ENCODE data around the gene PATZ1. TPM values are rescaled to one million over a fixed set of nuclear protein-coding genes. Genes with fewer than 3 reads are reported as not detected.

Gene PATZ1
- total and polyA plus RNA-seq, 12 donors = 6.6 to 16.9 (median 13.3) TPM

GRCh38 chr22:31332010-31332409, 14.1 kb downstream of the PATZ1 start:
- WGBS, 2 donors = 88 to 89% methylated on average over 8 of the region's 8 CpGs
- Histone ChIP-seq H3K4me3 (no peak overlapping the region), H3K4me1 (peaks cover 0 to 15% (median 0%) of the 10 kb centered on the region in 9 donors), H3K36me3 (peaks cover 0 to 99% (median 52%) of the 10 kb centered on the region in 9 donors), H3K27ac (no peak overlapping the region), H3K27me3 (no peaks in the 10 kb centered on the region), H3K9me3 (no peaks in the 10 kb centered on the region)
- ATAC-seq (no peak), DNase-seq (no peak)
- intact Hi-C loops (cut with DNase I) = no loop called here
- TF ChIP-seq, protein P1, sequence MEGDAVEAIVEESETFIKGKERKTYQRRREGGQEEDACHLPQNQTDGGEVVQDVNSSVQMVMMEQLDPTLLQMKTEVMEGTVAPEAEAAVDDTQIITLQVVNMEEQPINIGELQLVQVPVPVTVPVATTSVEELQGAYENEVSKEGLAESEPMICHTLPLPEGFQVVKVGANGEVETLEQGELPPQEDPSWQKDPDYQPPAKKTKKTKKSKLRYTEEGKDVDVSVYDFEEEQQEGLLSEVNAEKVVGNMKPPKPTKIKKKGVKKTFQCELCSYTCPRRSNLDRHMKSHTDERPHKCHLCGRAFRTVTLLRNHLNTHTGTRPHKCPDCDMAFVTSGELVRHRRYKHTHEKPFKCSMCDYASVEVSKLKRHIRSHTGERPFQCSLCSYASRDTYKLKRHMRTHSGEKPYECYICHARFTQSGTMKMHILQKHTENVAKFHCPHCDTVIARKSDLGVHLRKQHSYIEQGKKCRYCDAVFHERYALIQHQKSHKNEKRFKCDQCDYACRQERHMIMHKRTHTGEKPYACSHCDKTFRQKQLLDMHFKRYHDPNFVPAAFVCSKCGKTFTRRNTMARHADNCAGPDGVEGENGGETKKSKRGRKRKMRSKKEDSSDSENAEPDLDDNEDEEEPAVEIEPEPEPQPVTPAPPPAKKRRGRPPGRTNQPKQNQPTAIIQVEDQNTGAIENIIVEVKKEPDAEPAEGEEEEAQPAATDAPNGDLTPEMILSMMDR (IDR thresholded peaks at IDR 0.05) = no peak

- WGBS, 2 donors = 82 to 84% methylated on average over 9 of the region's 9 CpGs
- intact Hi-C loops (cut with DNase I) = no loop called here
- Histone ChIP-seq H3K36me3 (peaks cover 0 to 100% (median 55%) of the 10 kb centered on the region in 9 donors), H3K4me3 (no peak overlapping the region), H3K27ac (no peak overlapping the region), H3K27me3 (no peaks in the 10 kb centered on the region), H3K4me1 (peaks cover 0 to 9% (median 0%) of the 10 kb centered on the region in 9 donors), H3K9me3 (no peaks in the 10 kb centered on the region)
- no peak for DNase-seq
- TF ChIP-seq, protein P1 (IDR thresholded peaks at IDR 0.05) = no peak
- ATAC-seq = no peak
Measured at GRCh38 chr22:31329453-31330215, 16.5 kb downstream of the PATZ1 start.

- DNase-seq (no peak), ATAC-seq (no peak)
- H3K36me3 ChIP-seq = peaks cover 0 to 100% (median 49%) of the 10 kb centered on the region in 9 donors
- H3K27me3 ChIP-seq = no peaks in the 10 kb centered on the region
- peaks cover 0 to 6% (median 0%) of the 10 kb centered on the region in 9 donors for H3K4me1 ChIP-seq
- no peak overlapping the region for H3K4me3 ChIP-seq
- WGBS, 2 donors = 86 to 89% methylated on average over 4 of the region's 4 CpGs
- no peak overlapping the region for H3K27ac ChIP-seq
- TF ChIP-seq, protein P1 (IDR thresholded peaks at IDR 0.05) = no peak
- H3K9me3 ChIP-seq = no peaks in the 10 kb centered on the region
- intact Hi-C loops (cut with DNase I) = no loop called here
Measured at GRCh38 chr22:31329029-31329428, 17.1 kb downstream of the PATZ1 start.

GRCh38 chr22:31328544-31328960, 17.6 kb downstream of the PATZ1 start:
- ATAC-seq (no peak), DNase-seq (no peak)
- no peak overlapping the region for H3K27ac ChIP-seq
- intact Hi-C loops (cut with DNase I) = no loop called here
- no peak overlapping the region for H3K4me3 ChIP-seq
- WGBS, 2 donors = 94% methylated on average over 12 to 13 of the region's 13 CpGs
- H3K9me3 ChIP-seq = no peaks in the 10 kb centered on the region
- peaks cover 0 to 97% (median 49%) of the 10 kb centered on the region in 9 donors for H3K36me3 ChIP-seq
- TF ChIP-seq, protein P1 (IDR thresholded peaks at IDR 0.05) = no peak
- no peaks in the 10 kb centered on the region for H3K27me3 ChIP-seq
- H3K4me1 ChIP-seq = peaks cover 0 to 1% (median 0%) of the 10 kb centered on the region in 9 donors
